ENCODE measurements around the gene SEMA6D.

The SEMA6D gene, protein sequence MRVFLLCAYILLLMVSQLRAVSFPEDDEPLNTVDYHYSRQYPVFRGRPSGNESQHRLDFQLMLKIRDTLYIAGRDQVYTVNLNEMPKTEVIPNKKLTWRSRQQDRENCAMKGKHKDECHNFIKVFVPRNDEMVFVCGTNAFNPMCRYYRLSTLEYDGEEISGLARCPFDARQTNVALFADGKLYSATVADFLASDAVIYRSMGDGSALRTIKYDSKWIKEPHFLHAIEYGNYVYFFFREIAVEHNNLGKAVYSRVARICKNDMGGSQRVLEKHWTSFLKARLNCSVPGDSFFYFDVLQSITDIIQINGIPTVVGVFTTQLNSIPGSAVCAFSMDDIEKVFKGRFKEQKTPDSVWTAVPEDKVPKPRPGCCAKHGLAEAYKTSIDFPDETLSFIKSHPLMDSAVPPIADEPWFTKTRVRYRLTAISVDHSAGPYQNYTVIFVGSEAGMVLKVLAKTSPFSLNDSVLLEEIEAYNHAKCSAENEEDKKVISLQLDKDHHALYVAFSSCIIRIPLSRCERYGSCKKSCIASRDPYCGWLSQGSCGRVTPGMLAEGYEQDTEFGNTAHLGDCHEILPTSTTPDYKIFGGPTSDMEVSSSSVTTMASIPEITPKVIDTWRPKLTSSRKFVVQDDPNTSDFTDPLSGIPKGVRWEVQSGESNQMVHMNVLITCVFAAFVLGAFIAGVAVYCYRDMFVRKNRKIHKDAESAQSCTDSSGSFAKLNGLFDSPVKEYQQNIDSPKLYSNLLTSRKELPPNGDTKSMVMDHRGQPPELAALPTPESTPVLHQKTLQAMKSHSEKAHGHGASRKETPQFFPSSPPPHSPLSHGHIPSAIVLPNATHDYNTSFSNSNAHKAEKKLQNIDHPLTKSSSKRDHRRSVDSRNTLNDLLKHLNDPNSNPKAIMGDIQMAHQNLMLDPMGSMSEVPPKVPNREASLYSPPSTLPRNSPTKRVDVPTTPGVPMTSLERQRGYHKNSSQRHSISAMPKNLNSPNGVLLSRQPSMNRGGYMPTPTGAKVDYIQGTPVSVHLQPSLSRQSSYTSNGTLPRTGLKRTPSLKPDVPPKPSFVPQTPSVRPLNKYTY

GRCh38 chr15:47717036-47717612, at the start of gene SEMA6D:
Gene SEMA6D (plus strand): TSS chr15:47717505. CDS start chr15:47759799, 42,294 bp downstream.
- no peak for DNase-seq (ENCODE audit: low read depth in 2 of 2)

- no peak for DNase-seq (ENCODE audit: low read depth in 2 of 2)
These were observed 48.1 kb upstream of the SEMA6D start for GRCh38 chr15:47669221-47669620.

- no peak for DNase-seq (ENCODE audit: low read depth in 2 of 2)
These were observed 46.9 kb upstream of the SEMA6D start for GRCh38 chr15:47670365-47670764.

DNA sequence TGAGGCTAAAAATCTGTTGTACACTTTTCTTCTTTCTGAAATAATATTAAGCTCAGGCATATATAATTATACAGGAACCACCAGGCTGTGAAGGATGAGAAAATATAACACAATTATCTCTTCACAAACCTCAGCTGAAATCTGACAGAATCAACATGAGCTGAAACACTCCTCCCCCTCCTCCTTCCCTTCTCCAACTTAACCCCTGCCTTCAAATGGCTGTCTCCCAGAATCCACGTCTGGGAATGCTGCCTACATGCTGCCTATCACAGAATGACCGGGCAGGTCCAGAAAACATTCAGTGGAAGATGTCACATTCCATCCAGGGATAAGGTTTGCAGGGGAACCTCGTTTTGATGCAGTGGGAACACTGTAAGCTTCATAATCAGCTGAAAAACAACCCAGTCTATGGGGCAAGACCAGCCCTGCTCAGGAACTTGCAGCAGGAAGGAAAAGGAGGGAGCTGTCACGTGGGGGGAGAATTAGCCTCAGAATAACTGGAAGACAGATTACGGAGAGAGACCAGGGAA, 44.0 kb upstream of the SEMA6D start:
- no peak for DNase-seq (ENCODE audit: low read depth in 2 of 2)

DNA sequence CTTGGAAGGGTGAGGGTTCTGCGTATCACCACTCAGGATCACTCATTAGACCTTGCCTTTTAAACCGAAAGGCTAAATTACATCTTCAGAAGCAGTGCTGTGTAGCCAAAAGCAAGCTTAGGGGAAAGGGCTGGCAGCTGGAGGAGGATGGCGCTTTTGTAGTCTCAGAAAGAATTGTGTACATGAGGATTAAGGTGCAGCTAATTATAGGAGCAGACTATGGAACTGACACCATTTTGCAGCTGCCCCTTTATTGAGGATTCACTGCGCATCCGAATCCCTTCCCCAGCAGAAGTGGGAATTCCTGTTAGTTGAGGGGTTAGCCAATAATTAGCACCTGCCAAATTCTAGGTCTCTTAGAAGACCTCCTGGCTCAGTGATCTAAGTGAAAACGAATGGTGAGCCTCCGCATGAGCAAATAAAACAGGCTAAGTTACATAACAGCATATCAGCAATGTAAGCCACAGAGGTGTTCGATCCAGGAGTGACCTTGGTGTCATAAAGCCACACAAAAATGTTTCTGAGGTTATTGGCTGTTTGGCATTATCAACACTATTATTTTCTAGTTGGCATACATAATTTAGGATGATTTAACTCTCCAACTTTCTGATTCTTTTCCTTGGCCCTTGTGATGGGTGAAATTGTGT, 42.6 kb upstream of the SEMA6D start:
- no peak for DNase-seq (ENCODE audit: low read depth in 2 of 2)

GRCh38 chr15:47675735-47676134, 41.6 kb upstream of the SEMA6D start:
- no peak for DNase-seq (ENCODE audit: low read depth in 2 of 2)

DNA sequence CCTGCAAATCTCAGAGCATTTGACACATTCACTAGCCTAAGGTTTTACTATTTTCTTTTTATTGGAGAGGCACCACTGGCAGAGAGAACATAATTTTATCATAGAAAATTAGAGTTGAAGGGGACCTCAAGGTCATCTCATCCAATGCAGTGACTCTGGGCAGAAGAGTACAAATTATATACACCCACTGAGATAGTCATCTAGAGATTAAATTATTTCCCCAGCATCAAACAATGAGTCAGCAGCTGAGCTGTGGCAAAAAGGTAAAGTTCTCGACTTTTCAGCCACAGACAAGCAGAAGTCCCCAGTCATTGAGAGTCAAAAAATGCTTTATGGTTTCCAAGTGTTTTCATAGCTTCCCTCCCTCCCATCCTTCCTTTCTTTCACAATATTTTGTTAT, 39.3 kb upstream of the SEMA6D start:
- DNase-seq (ENCODE audit: low read depth in 2 of 2): no peak

- DNase-seq (ENCODE audit: low read depth in 2 of 2): no peak
These were observed 34.6 kb upstream of the SEMA6D start for GRCh38 chr15:47682661-47683060.

DNA sequence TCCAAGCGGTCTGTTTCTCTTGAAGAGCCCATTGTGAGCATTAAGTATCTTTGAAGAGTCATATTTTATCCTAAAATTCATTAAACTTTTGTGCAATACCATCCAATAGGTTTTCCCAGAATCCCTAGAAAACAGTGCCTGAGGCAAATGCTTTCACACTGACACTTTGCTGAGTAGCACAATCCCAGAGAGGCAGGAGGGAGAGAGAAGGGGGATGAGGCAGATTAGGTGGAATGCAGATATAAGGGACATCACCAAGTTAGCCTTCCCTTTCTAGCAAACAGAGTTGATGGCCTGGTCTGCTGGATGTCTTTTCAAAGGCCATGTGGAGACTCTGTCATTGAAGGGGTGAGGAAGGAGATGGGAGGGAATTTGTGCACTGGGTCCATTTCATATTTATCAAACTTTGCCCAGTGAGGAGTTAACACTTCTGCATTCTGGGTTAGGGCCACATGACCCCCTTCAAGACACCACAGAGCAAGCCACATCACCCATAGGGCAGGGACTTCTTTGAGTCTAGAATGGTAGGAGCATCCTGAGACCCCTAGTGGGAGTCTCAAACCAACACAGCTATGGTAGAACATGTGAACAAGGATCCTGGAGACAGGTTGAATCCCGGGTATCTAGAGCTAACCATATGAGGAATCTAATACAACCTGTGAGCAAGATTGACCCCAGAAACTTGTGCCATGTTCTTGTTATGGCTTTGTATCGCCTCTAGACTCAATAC, 32.0 kb upstream of the SEMA6D start:
- DNase-seq (ENCODE audit: low read depth in 2 of 2): no peak

- no peak for DNase-seq (ENCODE audit: low read depth in 2 of 2)
These were observed 28.7 kb upstream of the SEMA6D start for GRCh38 chr15:47688573-47689086.

DNA sequence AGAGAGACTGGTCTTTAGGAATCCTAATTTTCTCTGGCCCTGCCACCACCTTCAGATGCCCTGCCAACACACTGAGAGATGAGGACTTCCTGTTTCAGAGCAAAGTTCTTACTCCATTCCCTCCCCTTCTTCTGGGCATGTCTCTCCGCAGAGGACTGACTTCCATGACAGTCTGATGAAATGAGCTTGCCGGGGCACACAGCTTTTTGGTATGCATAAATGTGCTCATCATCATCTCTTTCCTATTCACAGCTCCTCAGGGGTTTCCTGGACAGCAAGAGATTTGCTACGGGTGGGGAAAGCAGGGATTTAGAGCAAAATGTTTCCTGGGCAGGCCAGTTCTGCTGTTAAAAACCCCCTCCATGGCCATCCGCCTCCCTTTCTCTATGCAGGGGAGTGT, 27.6 kb upstream of the SEMA6D start:
- DNase-seq (ENCODE audit: low read depth in 2 of 2): no peak

- DNase-seq (ENCODE audit: low read depth in 2 of 2): no peak
These were observed 25.4 kb upstream of the SEMA6D start for GRCh38 chr15:47691882-47692281.

GRCh38 chr15:47696351-47696750, 21.0 kb upstream of the SEMA6D start:
- DNase-seq (ENCODE audit: low read depth in 2 of 2): no peak

DNA sequence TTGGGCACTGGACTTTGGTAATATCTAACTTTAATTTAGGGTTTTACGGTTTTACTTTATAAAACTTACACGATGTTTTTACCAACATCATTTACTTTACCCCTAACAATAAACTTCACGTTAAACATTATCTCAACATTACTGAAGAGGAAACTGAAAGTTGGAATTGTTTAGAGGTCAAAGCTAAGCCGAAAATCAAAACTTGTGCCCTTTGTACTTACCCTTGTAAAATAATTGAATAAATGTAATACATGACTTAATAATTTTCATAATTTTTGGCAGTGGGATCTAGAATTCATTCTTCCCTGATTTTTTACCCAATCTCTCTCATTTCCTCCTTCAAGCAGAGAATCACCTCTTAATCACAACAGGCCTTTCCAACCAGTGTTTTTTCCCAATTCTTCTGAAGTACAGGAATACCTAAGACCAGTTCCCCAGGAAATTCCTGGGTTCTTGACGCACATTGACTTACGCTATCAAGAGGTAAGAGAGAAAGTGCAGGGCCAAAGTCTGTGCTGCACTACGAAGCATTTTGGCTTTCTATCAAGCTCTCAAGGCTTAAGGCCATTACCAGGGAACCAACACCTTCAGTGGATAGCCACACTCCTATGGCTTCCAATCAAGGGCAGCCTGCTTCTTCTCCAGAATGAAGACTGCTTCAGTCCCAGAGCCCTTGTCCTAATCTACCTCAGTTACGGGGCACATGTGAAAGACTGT, 11.9 kb upstream of the SEMA6D start:
- DNase-seq (ENCODE audit: low read depth in 2 of 2): no peak

- DNase-seq (ENCODE audit: low read depth in 2 of 2): no peak
These were observed 9.9 kb upstream of the SEMA6D start for GRCh38 chr15:47707391-47707790.

DNA sequence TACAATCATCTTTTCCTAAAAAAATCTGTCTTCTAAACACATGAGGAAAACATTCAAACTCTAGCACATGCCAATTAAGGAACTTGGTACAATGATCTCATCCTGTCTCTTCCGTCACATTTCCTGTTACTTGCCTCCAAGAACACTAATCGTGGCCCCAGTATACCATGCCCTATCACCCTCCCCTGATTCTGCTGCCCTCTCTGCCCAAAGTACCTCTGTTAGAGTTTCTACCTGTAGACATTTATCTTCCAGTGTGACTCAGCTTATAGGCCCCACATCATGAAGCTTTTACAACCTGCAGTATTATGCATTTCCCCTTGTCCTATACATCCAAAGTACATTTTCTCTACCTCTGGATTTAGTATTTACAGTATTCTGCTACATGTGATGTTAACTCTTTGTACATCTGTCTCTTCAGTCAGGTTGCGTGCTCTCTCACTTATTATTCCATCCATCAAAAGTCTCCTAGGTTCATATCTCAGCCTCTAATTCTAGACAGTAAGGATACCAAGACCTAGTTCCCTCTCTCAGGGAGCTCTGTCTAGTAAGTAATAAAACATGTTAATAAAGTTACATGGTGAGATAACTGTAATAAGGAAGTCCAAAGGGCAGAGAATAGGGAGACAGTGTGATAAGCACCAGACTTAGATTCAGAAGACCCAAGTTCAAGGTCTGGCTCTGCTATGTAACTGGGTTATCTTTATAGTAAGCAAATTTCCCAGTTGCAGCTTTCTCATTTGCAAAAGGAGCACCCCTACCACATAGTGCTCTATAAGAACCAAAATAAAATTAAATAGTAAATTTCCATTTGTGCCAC, 8.9 kb upstream of the SEMA6D start:
- DNase-seq (ENCODE audit: low read depth in 2 of 2): no peak

DNA sequence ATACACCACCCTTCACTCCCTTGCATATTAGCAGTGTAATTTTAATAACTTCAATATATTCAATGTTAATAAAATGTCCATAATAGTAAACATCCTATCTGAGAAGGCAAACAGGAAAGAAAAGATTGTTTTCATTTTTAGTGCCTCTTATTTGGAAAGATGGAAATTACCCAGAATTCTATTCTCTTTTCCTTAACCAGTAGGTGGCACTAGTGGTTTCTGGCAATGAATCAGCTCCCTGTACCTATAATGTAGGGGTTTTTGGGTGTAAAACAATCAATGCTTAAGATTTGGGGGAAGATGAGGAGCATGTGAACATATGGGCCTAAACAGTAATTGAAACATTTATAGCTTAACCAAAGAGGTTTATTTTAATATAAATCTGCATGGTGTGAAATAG, 5.7 kb upstream of the SEMA6D start:
- no peak for DNase-seq (ENCODE audit: low read depth in 2 of 2)

GRCh38 chr15:47715402-47715801, 1.9 kb upstream of the SEMA6D start:
- no peak for DNase-seq (ENCODE audit: low read depth in 2 of 2)

All from activated CD8-positive, alpha-beta memory T cell treated with anti-CD3 and anti-CD28 coated beads for 4 hours (primary cell).